ENCODE measurements around the gene SMARCB1.

Gene SMARCB1

GRCh38 chr22:23775779-23776375 is 10.9 kb upstream of the SMARCB1 start (continued):
- TF ChIP-seq TSHZ2 (CRISPR knock-in tag; IDR thresholded peaks at IDR 0.05): no peak

- no peak for ATAC-seq
- TF ChIP-seq SNAI2 (CRISPR knock-in tag; IDR thresholded peaks at IDR 0.05) (no peak), BACH2 (CRISPR knock-in tag; IDR thresholded peaks at IDR 0.05; ENCODE audit: borderline replicate concordance) (no peak)
Measured at GRCh38 chr22:23777776-23778576, 8.8 kb upstream of the SMARCB1 start.

- ATAC-seq: no peak
- TF ChIP-seq ZNF8 (CRISPR knock-in tag; IDR thresholded peaks at IDR 0.05): no peak
- no peak for TF ChIP-seq CSRNP3 (CRISPR knock-in tag; IDR thresholded peaks at IDR 0.05)
- TF ChIP-seq BACH2 (CRISPR knock-in tag; IDR thresholded peaks at IDR 0.05; ENCODE audit: borderline replicate concordance): no peak
- TF ChIP-seq GLIS3 (CRISPR knock-in tag; IDR thresholded peaks at IDR 0.05): no peak
- no peak for TF ChIP-seq ZNF70 (CRISPR knock-in tag; IDR thresholded peaks at IDR 0.05)
- no peak for TF ChIP-seq PATZ1 (CRISPR knock-in tag; IDR thresholded peaks at IDR 0.05; ENCODE audit: borderline replicate concordance)
- TF ChIP-seq SNAI2 (CRISPR knock-in tag; IDR thresholded peaks at IDR 0.05): no peak
Measured at GRCh38 chr22:23778577-23778900, 8.2 kb upstream of the SMARCB1 start.

- no peak for ATAC-seq
- no peak for TF ChIP-seq OSR1 (CRISPR knock-in tag; IDR thresholded peaks at IDR 0.05)
- TF ChIP-seq ISL1 (CRISPR knock-in tag; IDR thresholded peaks at IDR 0.05): no peak
- no peak for TF ChIP-seq POU6F1 (CRISPR knock-in tag; IDR thresholded peaks at IDR 0.05; ENCODE audit: borderline replicate concordance, low read depth)
- TF ChIP-seq RARB (CRISPR knock-in tag; IDR thresholded peaks at IDR 0.05): no peak
- TF ChIP-seq TSHZ2 (CRISPR knock-in tag; IDR thresholded peaks at IDR 0.05): no peak
- no peak for TF ChIP-seq ZFP3 (CRISPR knock-in tag; IDR thresholded peaks at IDR 0.05)
- no peak for TF ChIP-seq ZC3H10 (CRISPR knock-in tag; IDR thresholded peaks at IDR 0.05)
- TF ChIP-seq BACH2 (CRISPR knock-in tag; IDR thresholded peaks at IDR 0.05; ENCODE audit: borderline replicate concordance): no peak
- TF ChIP-seq PPARA (CRISPR knock-in tag; IDR thresholded peaks at IDR 0.05; ENCODE audit: borderline replicate concordance): no peak
- TF ChIP-seq ZNF565 (CRISPR knock-in tag; conservative IDR thresholded peaks at IDR 0.05; ENCODE audit: low read depth): no peak
- TF ChIP-seq CSDC2 (CRISPR knock-in tag; IDR thresholded peaks at IDR 0.05): no peak
- TF ChIP-seq ZNF8 (CRISPR knock-in tag; IDR thresholded peaks at IDR 0.05): no peak
- TF ChIP-seq ESRRG (CRISPR knock-in tag; IDR thresholded peaks at IDR 0.05): no peak
- TF ChIP-seq PATZ1 (CRISPR knock-in tag; IDR thresholded peaks at IDR 0.05; ENCODE audit: borderline replicate concordance): no peak
- TF ChIP-seq TOX (CRISPR knock-in tag; IDR thresholded peaks at IDR 0.05; ENCODE audit: borderline replicate concordance): no peak
- no peak for TF ChIP-seq SNAI2 (CRISPR knock-in tag; IDR thresholded peaks at IDR 0.05)
- no peak for TF ChIP-seq TCF4 (CRISPR knock-in tag; IDR thresholded peaks at IDR 0.05; ENCODE audit: borderline replicate concordance)
- no peak for TF ChIP-seq ARNTL (CRISPR knock-in tag; IDR thresholded peaks at IDR 0.05; ENCODE audit: borderline replicate concordance, low read depth)
Measured at GRCh38 chr22:23779083-23779482, 7.7 kb upstream of the SMARCB1 start.
